ENCODE measurements around the gene CDK4.

CDK4 gene

DNA sequence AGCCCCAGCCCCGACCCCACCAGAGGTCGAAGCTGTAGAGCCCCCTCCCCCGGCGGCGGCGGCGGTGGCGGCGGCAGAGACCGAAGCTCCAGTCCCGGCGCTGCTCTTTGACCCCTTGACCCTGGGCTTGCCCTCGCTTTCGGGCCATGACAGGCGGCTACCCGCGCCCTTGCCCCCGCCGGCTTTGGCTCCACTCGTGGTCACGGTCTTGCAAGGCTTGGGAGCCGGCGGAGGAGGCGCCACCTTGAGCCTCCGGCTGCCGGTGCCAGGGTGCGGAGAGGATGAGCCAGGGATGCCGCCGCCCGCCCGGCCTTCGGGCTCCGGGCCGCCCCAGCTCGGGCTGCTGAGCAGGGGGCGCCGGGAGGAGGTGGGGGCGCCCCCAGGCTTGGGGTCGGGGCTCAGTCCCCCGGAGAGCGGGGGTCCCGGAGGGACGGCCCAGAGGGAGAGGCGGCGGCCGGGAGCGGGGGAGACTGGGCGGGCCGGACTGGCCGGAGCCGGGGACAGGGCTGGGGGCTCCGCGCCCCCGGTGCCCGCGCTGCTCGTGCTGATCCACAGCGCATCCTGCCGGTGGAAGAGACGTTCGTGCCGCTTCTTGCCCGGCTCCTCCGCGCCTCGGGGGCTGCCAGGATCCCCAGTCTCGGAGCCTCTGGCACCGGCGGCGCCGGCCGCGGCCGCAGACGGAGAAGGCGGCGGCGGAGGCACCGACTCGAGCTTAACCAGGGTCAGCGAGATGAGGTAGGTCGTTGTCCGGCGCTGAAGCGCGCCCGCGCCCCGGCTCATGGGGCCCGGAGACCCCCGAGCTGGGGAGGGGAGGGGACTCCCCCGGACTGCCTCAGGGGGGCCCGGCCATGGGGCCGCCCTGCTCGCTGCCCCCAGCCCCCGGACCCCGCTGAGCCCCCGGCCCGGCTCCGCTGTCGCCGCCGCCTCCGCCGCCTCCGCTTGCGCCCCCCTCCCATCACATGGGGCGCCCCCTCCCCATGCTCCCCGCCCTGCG is 14.3 kb downstream of the CDK4 start:
- no peak for DNase-seq

DNA sequence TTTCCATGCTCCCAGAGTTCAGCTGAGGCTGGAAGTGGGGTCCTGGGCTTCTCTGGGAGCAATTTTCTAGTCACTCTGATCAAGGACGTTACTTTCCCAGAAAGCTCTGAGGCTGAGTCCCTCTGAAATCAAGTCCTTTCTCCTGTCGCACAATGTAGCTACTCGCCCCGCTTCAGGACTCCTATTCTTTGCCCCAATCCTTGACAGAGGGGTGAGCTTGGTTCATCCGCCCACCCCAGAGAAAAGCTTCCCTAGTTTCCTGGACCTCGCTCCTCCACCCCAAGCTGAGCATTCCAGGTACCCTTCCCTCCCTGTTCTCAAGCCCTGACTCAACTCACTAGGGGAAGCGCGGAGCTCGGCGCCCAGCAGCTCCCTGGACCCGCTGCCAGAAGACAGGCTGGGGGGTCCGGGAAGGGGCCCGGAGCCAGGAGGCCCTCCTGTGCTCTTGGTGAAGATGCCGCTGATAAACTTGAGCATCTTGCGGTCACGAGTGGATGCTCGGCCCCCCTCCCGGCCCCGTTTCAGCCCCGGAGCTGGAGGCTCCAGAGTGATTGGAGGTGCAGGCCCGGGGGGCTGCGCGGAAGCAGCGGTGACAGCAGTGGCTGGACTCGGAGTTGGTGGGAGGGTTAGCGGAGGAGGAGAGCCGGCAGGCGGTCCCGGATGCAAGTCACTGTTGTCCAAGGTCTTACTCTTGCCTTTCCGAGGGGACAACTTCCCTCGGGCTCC is 15.2 kb downstream of the CDK4 start:
- no peak for DNase-seq

DNA sequence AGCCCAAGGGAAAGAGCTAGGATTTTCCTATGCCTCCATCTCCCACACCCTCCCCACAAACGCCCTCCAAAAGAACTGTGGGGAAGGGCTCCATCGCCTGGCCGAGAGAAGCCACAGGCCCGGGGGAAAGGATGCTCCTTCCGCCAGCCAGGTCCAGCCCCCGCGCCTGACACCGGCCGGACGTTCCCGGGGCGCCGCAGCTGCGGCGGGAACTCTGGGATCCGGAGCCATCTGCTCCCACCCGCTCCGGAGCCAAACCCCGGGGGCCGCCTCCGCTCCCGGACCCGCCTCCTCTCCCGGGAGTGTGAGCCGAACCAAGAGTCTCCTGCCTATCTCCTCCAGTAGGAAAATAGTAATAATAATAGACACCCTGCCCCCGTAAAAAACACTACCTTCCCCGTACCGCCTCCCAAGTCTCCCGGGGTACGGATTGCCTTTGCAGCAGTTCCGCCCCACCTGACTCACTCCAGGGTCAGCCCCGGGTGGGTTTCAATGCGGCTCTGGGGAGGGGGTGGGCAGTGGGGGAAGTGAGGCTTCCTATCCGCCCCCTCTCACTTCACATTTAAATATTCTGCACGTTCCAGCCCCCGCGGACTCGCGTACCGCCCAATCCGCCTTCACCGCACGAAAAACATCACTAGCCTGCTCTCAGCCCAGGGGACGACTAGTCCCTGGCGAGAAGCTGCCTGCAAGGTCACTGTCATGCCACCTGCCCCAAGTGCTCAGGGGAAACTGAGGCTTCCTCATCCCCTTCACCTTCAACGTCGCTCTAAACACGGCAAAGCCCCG is 16.0 kb downstream of the CDK4 start:
- no peak for DNase-seq

DNA sequence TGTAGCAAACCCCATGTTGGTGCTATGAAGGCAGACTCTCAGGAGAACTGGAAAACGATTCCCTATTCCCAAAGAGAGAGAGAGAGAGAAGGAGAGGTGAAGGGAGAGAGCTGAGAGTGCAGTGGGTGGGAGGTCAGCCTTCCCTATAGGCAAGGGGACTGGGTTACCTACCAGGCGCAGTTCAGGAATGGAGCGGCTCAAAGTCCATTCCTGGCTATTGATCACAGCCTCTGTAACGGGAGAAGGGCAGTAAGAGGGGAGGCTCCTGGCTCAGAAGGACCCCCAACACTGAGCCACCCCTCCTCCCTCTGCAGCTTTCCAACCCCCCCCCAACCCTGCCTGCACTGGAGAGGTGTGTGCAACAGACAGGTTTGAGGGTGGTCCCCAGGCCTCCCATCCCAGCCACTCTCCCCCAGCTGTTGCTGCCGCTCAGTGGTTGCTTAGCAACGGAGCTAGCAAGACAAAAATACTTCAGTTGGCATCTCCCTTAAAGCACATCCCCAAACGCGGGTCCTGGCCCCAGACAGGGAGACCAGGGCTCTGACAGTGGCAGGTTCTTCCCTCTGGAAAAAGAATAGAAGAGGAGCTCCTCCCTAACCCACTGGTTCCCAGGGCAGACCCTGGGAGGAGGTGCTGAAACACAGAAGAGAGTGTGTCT is 16.8 kb downstream of the CDK4 start:
- DNase-seq: no peak

DNA sequence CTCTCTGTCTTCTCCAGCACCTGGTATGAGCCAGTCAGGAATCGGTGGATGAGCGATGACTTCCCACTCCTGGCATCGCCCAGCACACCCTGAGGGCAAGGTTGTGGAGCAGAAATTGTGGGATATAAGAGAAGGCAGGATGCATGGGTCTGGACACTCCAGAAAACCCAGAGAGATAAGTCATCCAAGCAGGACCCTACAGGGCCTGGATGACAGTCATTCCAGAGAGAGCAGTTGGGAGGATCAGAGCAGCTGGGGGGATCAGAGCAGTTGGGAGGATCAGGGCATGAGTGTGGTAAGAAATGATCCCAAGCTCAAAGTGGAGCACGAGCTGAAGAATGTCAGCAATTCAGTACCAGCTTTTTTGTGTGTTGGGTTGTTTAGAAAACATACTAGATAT is 17.5 kb downstream of the CDK4 start:
- DNase-seq: no peak

DNA sequence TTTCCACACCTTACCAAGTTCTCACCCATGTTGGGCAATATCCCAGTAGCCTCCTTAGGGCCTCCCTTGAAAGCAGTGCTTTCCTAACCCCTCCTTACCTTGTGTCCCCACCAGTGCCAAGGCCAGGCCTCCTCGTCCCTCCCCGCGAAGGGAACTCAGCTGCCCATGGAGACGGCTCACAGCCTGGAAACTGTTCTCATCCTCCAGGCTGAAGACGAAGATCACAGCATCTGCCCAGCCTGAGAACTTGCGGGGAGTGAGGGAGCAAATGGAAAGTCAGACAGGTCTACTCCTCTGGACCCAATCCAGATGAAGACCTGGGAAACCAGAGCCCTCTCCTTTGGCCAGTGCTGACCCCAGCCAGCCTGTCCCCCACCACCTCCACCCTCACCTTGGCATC is 18.2 kb downstream of the CDK4 start:
- no peak for DNase-seq

DNA sequence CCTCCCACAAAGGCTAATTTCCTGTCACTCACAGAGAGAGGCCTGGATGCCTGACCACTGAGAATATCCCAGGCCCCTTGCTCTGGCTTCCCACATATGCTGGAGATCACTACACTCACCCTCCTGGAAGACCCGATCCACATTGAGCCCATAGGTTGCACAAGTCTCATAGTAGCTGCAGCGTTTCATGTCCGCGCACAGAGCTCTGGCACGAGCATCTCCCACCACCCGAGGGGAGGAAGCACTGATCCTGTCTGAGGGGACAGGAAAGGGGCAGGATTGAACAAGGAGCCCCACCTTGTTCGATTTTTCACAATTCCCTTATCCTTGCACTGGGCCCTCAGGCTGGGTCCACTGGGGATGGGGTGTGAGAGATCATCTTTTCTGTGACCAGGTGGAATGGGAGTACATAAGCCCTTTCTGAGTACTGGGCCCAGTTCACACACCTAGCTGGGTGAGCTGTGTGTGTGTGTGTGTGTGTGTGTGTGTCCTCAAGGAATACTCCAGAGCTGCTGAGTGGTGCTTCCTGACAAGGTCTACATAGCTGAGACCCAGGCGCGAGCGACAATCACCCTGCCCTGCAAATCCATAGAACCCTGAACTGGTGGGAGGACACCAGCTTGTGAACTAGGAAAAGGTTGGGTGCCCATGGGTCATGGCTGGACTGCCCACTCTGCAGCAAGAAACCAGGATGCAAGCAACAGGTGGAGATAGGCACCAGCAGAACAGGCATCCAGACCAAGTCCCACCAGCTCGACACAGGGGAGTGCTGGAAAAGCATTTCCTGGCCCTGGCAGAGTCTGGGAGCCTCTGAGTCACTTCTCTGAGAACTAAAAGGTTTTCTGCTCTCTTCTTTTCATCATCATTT is 19.1 kb downstream of the CDK4 start:
- DNase-seq: no peak

DNA sequence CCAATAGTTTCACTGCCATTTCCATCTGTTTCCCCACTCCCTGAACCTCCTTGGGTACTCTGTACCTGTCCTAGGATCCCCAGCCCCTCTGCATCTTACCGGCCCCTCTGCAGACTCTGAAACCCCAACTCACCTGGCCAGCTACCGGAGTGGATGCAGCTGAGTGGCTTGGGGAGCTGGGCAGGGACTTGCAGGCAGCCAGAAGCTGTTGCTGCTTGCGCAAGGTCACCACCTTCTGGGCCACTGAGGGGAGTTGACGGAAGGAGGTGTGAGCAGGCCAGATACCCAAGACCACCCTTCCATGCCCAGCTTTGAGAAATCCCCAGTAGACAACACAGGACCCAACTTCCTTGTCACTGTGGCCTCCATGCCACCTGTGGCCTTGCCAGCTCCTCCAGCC is 19.8 kb downstream of the CDK4 start:
- DNase-seq: no peak

DNA sequence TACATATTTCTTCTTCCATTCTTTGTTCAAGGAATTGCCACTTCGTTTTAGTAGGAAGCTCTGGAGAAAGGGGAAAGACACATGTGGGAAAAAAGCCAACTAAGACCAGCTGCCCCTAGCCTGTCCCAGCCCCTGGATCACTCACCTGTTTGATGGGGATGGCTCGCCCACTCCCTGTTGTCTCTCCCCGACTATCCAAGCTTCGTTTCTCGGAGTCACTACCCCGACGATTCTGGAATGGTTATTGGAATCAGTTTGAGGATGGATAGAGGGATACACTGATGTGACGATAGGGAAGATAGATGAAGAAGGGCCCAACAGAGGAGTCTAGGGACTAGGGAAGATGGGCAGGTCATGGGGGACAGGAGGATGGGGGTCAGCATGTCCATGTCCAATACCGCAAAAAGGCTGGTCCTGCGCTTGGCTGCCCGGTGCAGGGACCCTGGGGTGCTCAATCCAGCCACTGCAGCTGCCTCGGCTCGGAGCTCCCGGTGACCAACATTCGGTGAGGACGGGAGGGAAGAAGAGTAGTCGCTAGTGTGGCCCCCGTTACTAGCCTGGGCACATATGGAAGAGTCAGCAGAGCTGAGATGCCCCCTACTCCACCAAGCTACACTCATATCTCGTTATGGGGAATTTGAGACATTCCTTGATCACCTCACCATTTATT is 20.6 kb downstream of the CDK4 start:
- DNase-seq: no peak

DNA sequence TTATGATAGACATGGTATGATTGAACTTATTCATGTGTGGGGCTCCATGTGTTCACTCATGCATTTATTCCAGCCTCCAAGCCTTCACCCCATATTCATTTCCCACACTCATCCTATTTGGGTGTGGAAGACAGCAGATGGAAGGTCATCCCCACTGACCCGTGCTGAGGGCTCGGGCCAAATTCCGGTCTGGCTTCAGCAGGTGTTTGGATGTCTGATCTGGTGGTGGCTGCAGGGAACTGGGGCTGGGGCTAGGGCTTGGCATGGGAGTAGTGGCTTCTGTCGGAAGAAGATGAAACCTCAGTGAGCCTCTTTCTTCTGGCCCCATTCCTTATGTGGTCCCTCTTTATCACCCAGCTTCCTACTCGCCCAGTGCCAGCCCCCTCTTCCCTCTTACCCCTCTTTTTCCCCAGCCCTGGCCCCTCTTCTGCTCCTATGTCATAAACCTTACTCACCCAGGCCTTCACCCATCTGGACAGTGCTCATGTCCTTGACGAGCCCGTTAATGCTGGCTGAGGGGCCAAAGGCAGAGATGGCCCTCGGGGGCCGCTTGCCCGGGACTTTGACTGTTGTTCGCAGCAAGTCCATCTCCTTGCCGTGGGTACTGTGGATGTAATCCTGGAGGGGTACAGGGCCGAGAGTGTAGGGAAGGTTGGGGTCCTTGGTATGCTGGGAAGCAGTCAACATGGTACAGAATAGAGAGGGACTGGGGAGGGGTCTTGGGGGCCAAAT is 21.6 kb downstream of the CDK4 start:
- DNase-seq: no peak

DNA sequence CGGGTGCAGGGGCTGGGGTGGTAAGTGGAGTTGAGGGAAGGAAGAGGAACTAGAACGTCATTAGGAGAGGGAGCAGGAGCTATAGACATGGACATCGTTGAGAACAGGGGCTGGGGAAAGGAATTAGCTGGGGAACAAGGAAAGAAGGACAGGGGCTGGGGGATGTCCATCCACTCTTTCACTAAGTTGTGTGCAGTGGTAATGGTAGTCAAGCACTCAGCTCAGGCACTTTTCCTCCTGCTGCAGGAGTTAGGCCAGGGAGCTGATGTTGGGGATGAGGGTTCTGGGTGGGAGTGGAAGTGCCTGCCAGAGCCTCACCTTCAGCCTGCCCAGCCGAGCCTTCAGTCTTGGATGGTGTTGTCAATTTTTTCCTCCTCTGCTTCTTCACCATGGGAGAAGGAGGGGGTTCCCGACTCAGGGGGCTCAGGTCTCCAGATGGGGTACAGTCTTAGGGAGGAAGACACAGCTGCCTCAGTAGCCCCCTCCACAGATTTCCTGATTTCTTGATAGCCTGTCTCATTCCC is 22.7 kb downstream of the CDK4 start:
- DNase-seq: no peak

DNA sequence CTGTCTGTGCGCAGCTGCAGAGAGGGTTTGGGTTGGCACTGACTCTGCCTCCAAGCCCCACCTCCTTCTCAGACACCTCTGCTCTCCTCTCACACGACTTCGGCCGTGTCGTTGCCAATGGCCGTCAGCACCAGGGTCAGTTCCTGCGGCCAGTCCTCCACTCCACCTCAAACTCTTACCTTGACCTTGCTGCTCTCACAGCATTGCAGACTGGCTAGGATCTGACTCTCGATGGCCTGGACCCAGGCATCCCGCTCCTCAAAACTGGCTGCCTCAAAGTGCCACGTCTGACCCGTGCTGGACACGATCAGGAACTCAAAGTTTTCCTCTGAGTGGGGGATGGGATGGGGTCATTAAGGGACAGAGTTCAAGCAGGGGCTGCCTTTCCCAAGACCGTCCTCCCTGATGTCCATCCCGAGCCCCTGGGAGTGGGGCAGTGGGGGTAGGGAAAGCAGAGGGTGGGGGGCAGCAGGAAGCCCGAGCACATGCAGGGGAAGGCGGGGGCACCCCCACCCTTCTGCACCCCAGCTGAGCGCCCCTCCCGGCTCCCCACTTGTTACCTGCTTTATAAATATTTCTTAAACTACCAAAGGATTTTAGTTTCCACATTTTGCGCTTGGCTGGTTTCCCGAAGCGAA is 24.2 kb downstream of the CDK4 start:
- DNase-seq: peak; percentile 16

DNA sequence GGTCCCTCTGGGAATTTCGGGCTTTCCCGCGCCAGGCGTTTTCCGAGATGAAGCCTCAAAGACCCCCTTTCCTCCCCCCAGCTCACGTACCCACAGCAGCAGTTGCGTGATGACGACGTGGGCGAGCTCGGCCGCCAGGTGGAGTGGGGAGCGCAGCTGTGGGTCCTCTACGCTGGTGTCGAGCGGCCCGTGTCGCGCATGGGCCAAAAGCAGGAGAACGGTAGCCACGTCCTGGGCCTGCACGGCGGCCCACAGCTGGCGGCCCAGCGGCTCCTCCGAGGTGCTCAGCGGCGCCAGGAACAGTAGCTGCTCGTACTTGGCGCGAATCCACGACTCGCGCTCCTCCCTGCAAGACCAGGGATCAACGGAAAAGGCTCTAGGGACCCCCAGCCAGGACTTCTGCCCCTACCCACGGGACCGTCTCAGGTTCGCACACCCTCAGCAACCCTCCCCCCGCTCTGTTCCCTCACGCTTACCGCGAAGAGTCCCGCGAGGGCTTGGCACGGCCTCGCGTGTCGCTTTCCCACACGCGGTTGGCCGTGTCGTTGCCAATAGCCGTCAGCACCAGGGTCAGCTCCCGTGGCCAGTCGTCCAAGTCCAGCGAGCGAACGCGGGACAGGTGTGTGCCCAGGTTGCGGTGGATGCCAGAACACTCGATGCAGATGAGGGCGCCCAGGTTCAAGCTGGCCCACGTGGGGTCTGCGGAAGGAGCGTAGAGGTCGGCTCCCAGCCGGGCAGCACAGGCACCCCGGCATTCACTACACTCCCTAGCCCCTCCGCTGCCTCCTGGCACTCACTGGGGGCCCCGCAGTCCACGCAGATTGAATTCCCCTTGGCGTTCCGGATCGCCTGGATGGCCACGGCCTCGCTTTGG is 25.0 kb downstream of the CDK4 start:
- peak; percentile 14 for DNase-seq

DNA sequence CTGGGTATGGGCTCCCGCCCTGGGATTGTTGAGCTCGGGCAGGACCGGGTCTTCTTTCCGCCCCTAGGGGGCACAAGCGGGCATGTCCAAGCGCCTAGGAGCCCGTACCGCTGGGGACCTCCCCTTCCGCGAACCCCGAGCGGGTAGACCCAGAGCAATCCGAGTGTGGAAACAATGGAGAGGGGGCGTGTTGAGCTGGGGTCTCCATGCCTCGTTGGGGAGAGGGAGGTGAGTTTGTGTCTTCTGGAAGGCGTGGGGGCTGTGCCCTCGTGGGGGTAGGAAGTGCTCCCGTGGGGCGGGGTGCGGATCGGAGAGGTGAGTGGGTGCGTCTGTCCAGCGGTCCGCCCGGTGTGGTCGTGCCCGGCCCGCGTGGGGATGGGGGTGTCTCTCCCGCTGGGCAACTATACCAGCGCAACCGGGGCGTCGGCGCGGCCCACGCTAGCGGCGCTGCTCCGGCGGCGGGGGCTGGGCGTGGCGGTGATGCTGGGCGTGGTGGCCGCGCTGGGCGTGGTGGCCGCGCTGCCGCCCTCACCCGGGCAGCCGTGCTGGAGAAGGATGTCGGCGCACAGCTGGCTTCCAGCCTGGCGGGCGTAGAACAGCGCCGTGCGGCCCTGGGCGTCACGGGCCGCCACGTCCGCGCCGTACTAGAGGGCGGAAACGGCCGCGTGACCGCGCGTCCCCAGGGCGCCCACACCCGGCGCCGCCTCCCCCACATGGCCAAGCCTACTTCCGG is 25.8 kb downstream of the CDK4 start:
- peak; percentile 52 for DNase-seq

DNA sequence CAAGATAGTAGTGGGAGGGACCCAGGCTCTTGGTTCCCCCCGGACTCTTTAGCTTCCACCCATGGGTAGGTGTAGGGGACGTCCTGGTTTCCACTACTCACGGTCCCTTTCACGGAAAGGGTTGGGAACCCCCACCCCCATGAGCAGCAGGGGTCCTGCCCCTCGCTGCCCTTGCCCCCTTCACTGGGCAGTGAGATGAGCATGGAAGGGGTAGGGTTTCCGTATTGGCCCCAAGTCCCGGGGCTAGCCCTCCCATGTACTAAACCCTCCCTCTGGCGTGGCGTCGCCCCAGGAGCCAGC is 26.3 kb downstream of the CDK4 start:
- no peak for DNase-seq

DNA sequence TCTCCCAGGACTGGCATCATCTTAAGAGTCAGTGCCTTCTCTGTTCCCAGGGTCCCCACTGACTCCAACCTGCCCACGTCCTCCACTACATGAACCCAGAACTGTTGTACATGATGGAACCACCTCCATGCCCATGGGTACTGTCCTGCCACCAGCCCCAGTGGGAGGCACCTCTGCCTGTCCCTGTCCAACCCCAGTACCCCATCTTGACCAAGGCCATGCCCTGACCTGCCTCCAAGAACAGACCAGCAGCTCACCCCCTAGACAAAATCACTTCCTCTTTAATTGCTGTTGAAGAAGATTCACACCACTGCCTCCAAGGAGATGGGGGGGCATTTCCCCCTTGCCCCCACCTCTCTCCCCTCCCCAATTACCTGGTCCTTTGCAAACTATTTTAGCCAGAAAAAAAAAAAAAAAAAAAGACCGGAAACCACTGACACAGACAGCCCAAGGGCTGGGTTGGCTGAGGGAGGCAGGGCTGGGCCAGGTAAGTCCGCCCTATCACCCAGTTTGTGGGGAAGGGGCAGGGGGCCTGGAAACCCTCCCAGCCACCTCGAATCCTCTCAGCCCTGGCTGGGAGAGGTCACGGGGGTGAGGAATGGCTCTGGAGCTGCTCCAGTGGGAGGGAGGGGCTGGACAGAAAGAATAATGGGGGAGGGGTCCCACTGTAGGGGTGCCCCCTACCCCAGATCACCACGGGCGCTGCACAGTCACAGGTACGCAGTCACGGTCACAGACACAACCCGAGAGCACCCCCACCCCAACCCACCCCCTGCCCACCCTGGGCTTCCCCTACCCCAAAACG is 27.0 kb downstream of the CDK4 start:
- peak; percentile 21 for DNase-seq
